ENCODE data around the gene EPC1. TPM values are rescaled to one million over a fixed set of nuclear protein-coding genes. Genes with fewer than 3 reads are reported as not detected.
A peak's percentile ranks its signal among the peaks of the same experiment; 100 is the strongest.

Gene EPC1
- total RNA-seq, 1 donor from 2014 or later, result 45.4 TPM

GRCh38 chr10:32347363-32348022, 535 bp upstream of the EPC1 start:
- no peak for TF ChIP-seq EZH2phosphoT487 (IDR thresholded peaks at IDR 0.05)
- no peak for TF ChIP-seq CTCF (IDR thresholded peaks at IDR 0.05)
- no peak for TF ChIP-seq EZH2 (IDR thresholded peaks at IDR 0.05)
- peak overlapping the region; percentile 100 for H3K27ac ChIP-seq
- peaks cover 20% of the 10 kb centered on the region for H3K4me1 ChIP-seq
- Mint-ChIP-seq H3K4me1 (peaks cover 24% of the 10 kb centered on the region), H3K9me3 (peaks cover 12% of the 10 kb centered on the region), H3K4me3 (peak overlapping the region; percentile 86), H3K27me3 (ENCODE audit: insufficient read depth, low read depth) (peaks cover 2% of the 10 kb centered on the region), H3K36me3 (peaks cover 25% of the 10 kb centered on the region), H3K27ac (peak overlapping the region; percentile 96)
- no peaks in the 10 kb centered on the region for H3K27me3 ChIP-seq
- H3K79me2 ChIP-seq (ENCODE audit: low read depth), result peaks cover 67% of the 10 kb centered on the region
- DNase-seq (ENCODE audit: low spot score), result no peak
- peak overlapping the region; percentile 100 for H3K9ac ChIP-seq
- no peaks in the 10 kb centered on the region for H3K9me3 ChIP-seq (ENCODE audit: low read depth)
- H4K20me1 ChIP-seq (ENCODE audit: low read depth), result peaks cover 25% of the 10 kb centered on the region
- H2AFZ ChIP-seq (replicated peaks), result peak overlapping the region; percentile 66
- H3K4me3 ChIP-seq, result peak overlapping the region; percentile 76
- H3F3A ChIP-seq (ENCODE audit: low read depth), result peaks cover 19% of the 10 kb centered on the region
- H3K4me2 ChIP-seq, result peak overlapping the region; percentile 94
- H3K36me3 ChIP-seq, result peaks cover 5% of the 10 kb centered on the region

GRCh38 chr10:32346134-32346550, 816 bp downstream of the EPC1 start:
- Mint-ChIP-seq H3K27ac (peak overlapping the region; percentile 100), H3K4me3 (peak overlapping the region; percentile 93), H3K36me3 (peaks cover 32% of the 10 kb centered on the region), H3K27me3 (ENCODE audit: insufficient read depth, low read depth) (peaks cover 3% of the 10 kb centered on the region), H3K4me1 (peaks cover 24% of the 10 kb centered on the region), H3K9me3 (peaks cover 18% of the 10 kb centered on the region)
- peak; percentile 98 for DNase-seq (ENCODE audit: low spot score)
- peaks cover 39% of the 10 kb centered on the region for H4K20me1 ChIP-seq (ENCODE audit: low read depth)
- peak overlapping the region; percentile 95 for H2AFZ ChIP-seq (replicated peaks)
- peaks cover 20% of the 10 kb centered on the region for H3K4me1 ChIP-seq
- TF ChIP-seq CTCF (IDR thresholded peaks at IDR 0.05) (peak; percentile 92), EZH2 (IDR thresholded peaks at IDR 0.05) (peak; percentile 50), EZH2phosphoT487 (IDR thresholded peaks at IDR 0.05) (no peak)
- H3K9ac ChIP-seq, result peak overlapping the region; percentile 100
- H3K4me2 ChIP-seq, result peak overlapping the region; percentile 94
- H3K79me2 ChIP-seq (ENCODE audit: low read depth), result peaks cover 76% of the 10 kb centered on the region
- H3K36me3 ChIP-seq, result peaks cover 5% of the 10 kb centered on the region
- H3K27ac ChIP-seq, result peak overlapping the region; percentile 100
- H3F3A ChIP-seq (ENCODE audit: low read depth), result peaks cover 19% of the 10 kb centered on the region
- peak overlapping the region; percentile 76 for H3K4me3 ChIP-seq
- no peaks in the 10 kb centered on the region for H3K9me3 ChIP-seq (ENCODE audit: low read depth)
- no peaks in the 10 kb centered on the region for H3K27me3 ChIP-seq

- no peak overlapping the region for H3K4me2 ChIP-seq
- H3K36me3 Mint-ChIP-seq, result peaks cover 64% of the 10 kb centered on the region
Observed at GRCh38 chr10:32341596-32341995, 5.4 kb downstream of the EPC1 start.

More at GRCh38 chr10:32341596-32341995, 5.4 kb downstream of the EPC1 start:
- Histone ChIP-seq H3K27me3 (no peaks in the 10 kb centered on the region), H3K9me3 (ENCODE audit: low read depth) (no peaks in the 10 kb centered on the region), H3K27ac (no peak overlapping the region), H3F3A (ENCODE audit: low read depth) (peaks cover 2% of the 10 kb centered on the region), H3K4me3 (no peak overlapping the region), H3K4me1 (peaks cover 16% of the 10 kb centered on the region), H3K9ac (no peak overlapping the region), H2AFZ (replicated peaks) (no peak overlapping the region), H3K79me2 (ENCODE audit: low read depth) (peaks cover 95% of the 10 kb centered on the region), H4K20me1 (ENCODE audit: low read depth) (peaks cover 69% of the 10 kb centered on the region), H3K36me3 (peaks cover 5% of the 10 kb centered on the region)
- no peak for DNase-seq (ENCODE audit: low spot score)
- H3K4me1 Mint-ChIP-seq, result peaks cover 9% of the 10 kb centered on the region
- no peak overlapping the region for H3K4me3 Mint-ChIP-seq
- peaks cover 46% of the 10 kb centered on the region for H3K9me3 Mint-ChIP-seq
- no peak overlapping the region for H3K27ac Mint-ChIP-seq
- peaks cover 3% of the 10 kb centered on the region for H3K27me3 Mint-ChIP-seq (ENCODE audit: insufficient read depth, low read depth)
- TF ChIP-seq CTCF (IDR thresholded peaks at IDR 0.05) (no peak), EZH2 (IDR thresholded peaks at IDR 0.05) (no peak), EZH2phosphoT487 (IDR thresholded peaks at IDR 0.05) (no peak)

Data from neural progenitor cell (in vitro differentiated cells).